HepG2 (cell line): ENCODE measurements around the gene EPHA4.

Source experiments
- CBX2 ChIP-seq, 2 experiments: fragments of 200-600 bp in 1 of 2; sonication (generic); formaldehyde crosslinking in 1 of 2; IDR thresholded peaks; 2 replicates each; pipeline versions ENCODE4 v1.7.0 to v1.8.1; 2018 to 2022; ENCODE audit warnings: low read depth in 2 of 2, low read length in 1 of 2, mild to moderate bottlenecking in 1 of 2, missing genetic modification reagents in 1 of 2
- CTCF ChIP-seq: sonication (generic); formaldehyde crosslinking; IDR thresholded peaks from 2 replicates; pipeline ENCODE4 v1.5.0; 2020; ENCODE audit warnings: mild to moderate bottlenecking, missing genetic modification reagents, moderate library complexity
- FOSL1 ChIP-seq: sonication (generic); formaldehyde crosslinking; IDR thresholded peaks from 2 replicates; pipeline ENCODE4 v1.9.0; 2021; ENCODE audit warnings: missing genetic modification reagents, borderline replicate concordance
- MAZ ChIP-seq, 2 experiments: sonication (generic) in 1 of 2; formaldehyde crosslinking in 1 of 2; IDR thresholded peaks; 2 replicates each; pipeline versions ENCODE4 v1.5.0 to v1.6.1; 2012 to 2020; ENCODE audit warnings: low read depth in 2 of 2, mild to moderate bottlenecking in 2 of 2, borderline replicate concordance in 1 of 2, improper control_type of control experiment in 1 of 2, low read length in 1 of 2, missing genetic modification reagents in 1 of 2, moderate library complexity in 1 of 2
- MTA3 ChIP-seq: sonication (generic); formaldehyde crosslinking; IDR thresholded peaks from 2 replicates; pipeline ENCODE4 v1.4.0; 2020; ENCODE audit warnings: missing genetic modification reagents
- NFIB ChIP-seq: sonication (generic); formaldehyde crosslinking; IDR thresholded peaks from 2 replicates; pipeline ENCODE4 v1.9.0; 2021; ENCODE audit warnings: missing genetic modification reagents, mild to moderate bottlenecking, borderline replicate concordance
- SIN3B ChIP-seq: fragments of 150-350 bp; IDR thresholded peaks from 2 replicates; pipeline ENCODE4 v1.6.1; 2014; ENCODE audit warnings: low read length
- ZFP91 ChIP-seq: sonication (generic); formaldehyde crosslinking; IDR thresholded peaks from 2 replicates; pipeline ENCODE4 v1.9.0; 2022; ENCODE audit warnings: missing genetic modification reagents, mild to moderate bottlenecking, borderline replicate concordance
- ZNF18 ChIP-seq: sonication (generic); formaldehyde crosslinking; IDR thresholded peaks from 2 replicates; pipeline ENCODE4 v1.8.0; 2022; ENCODE audit warnings: mild to moderate bottlenecking, missing genetic modification reagents; ENCODE audit not compliant: insufficient replicate concordance

- TF ChIP-seq MTA3 (CRISPR knock-in tag), result no peak
- TF ChIP-seq CBX2 (IDR thresholded peaks at IDR 0.05; ENCODE audit: low read depth, low read length), result no peak
- no peak for TF ChIP-seq CBX2 (CRISPR knock-in tag; IDR thresholded peaks at IDR 0.05; ENCODE audit: low read depth)
- TF ChIP-seq SIN3B, result no peak
- TF ChIP-seq CTCF (CRISPR knock-in tag), result no peak
- no peak for TF ChIP-seq ZNF18
- no peak for TF ChIP-seq MAZ (IDR thresholded peaks at IDR 0.05; ENCODE audit: borderline replicate concordance, low read depth, low read length)
- no peak for TF ChIP-seq MAZ (CRISPR knock-in tag; IDR thresholded peaks at IDR 0.05; ENCODE audit: low read depth)
- TF ChIP-seq FOSL1, result no peak
- no peak for TF ChIP-seq ZFP91 (CRISPR knock-in tag)
- TF ChIP-seq NFIB (CRISPR knock-in tag), result no peak
Measured at GRCh38 chr2:221533299-221533698, 38.8 kb downstream of the EPHA4 start.
